Breast epithelium (tissue), 3 donors: ENCODE measurements around the gene USP10.
"Not testable (repeated sequence)": the region's sequence is repeated elsewhere in the genome, so short reads cannot be mapped to it uniquely, and the experiment has no call there.

Source experiments
- CTCF ChIP-seq, 3 donors: fragments of 450-650 bp; IDR thresholded peaks; one replicate each; pipeline ENCODE4 v1.5.1; 2016 to 2017; ENCODE audit warnings: antibody characterized with exemption in 3 of 3, mild to moderate bottlenecking in 3 of 3, moderate library complexity in 3 of 3
- POLR2AphosphoS5 ChIP-seq, 3 donors: sonication (generic); formaldehyde crosslinking; IDR thresholded peaks; one replicate each; pipeline ENCODE4 v1.6.1; 2017; ENCODE audit warnings: antibody characterized with exemption in 3 of 3

- not testable (repeated sequence) for TF ChIP-seq CTCF, POLR2AphosphoS5 (IDR thresholded peaks at IDR 0.05)
These were observed 11.6 kb upstream of the USP10 start for GRCh38 chr16:84688163-84688562.
